Lung (tissue), 12 donors: ENCODE results near the gene CDH4. TPM values are rescaled to one million over a fixed set of nuclear protein-coding genes. Genes with fewer than 3 reads are reported as not detected.

Experiments used
- ATAC-seq: fragments of 200-7000 bp; cut with Tn5 transposase; one replicate; pipeline ENCODE4 v1.9.1; 2020; ENCODE audit warnings: moderate number of reproducible peaks; ENCODE audit not compliant: insufficient read depth, low FRiP score
- DNase-seq, 3 donors: peaks; one replicate each; pipeline ENCODE4 v3.0.0-alpha.2; 2013 to 2017
- H3K27ac ChIP-seq, 2 donors: one replicate each; pipeline ENCODE4 v1.5.1; 2013; ENCODE audit warnings: mild to moderate bottlenecking in 2 of 2, moderate library complexity in 2 of 2, control low read depth in 1 of 2, inconsistent platforms in 1 of 2, low read depth in 1 of 2, low read length in 1 of 2
- H3K27me3 ChIP-seq, 3 donors: one replicate each; pipeline ENCODE4 v1.5.1; 2013; ENCODE audit warnings: low read length in 2 of 3; ENCODE audit not compliant: control insufficient read depth in 3 of 3, insufficient read depth in 3 of 3
- H3K36me3 ChIP-seq, 4 donors: one replicate each; pipeline ENCODE4 v1.5.1; 2013; ENCODE audit warnings: low read length in 4 of 4, mild to moderate bottlenecking in 1 of 4, moderate library complexity in 1 of 4; ENCODE audit not compliant: control insufficient read depth in 4 of 4, insufficient read depth in 4 of 4
- H3K4me1 ChIP-seq, 5 donors: one replicate each; pipeline ENCODE4 v1.5.1; 2013; ENCODE audit warnings: low read length in 5 of 5, mild to moderate bottlenecking in 2 of 5, moderate library complexity in 1 of 5; ENCODE audit not compliant: control insufficient read depth in 5 of 5, insufficient read depth in 5 of 5
- H3K4me3 ChIP-seq: one replicate; pipeline ENCODE4 v1.5.1; 2013; ENCODE audit warnings: mild to moderate bottlenecking, control low read depth, moderate library complexity
- H3K9ac ChIP-seq, 2 donors: one replicate each; pipeline ENCODE4 v1.5.1; 2013; ENCODE audit warnings: low read length in 2 of 2, control low read depth in 1 of 2; ENCODE audit not compliant: insufficient read depth in 1 of 2
- H3K9me3 ChIP-seq, 4 donors: one replicate each; pipeline ENCODE4 v1.5.1; 2013; ENCODE audit warnings: low read length in 3 of 4, mild to moderate bottlenecking in 1 of 4, moderate library complexity in 1 of 4; ENCODE audit not compliant: control insufficient read depth in 4 of 4, insufficient read depth in 3 of 4
- CTCF ChIP-seq: IDR thresholded peaks from 2 replicates; pipeline ENCODE4 v1.5.1; 2012; ENCODE audit warnings: mild to moderate bottlenecking; ENCODE audit errors: control extremely low read depth, extremely low read depth
- WGBS, 2 donors: extraction: QIAGEN DNeasy Blood & Tissue Kit; methylation state at CpG; one replicate each; pipeline ENCODE4 v1.1.7; 2013; 5-methylcytosine and 5-hydroxymethylcytosine counted together
- polyA plus RNA-seq, 2 donors: library from polyadenylated mRNA; stranded (reverse); fragments of 200-250 nt; gene quantifications; one replicate each; pipeline ENCODE4 v1.2.1, GENCODE V29; 2013
- total RNA-seq, 2 donors: library from RNA; depleted of rRNA in 1 of 2; stranded (reverse); fragments of >200 nt in 1 of 2; gene quantifications; one replicate each; pipeline ENCODE4 v1.2.1, GENCODE V29; 2014 to 2021
- donor health status: control.
- donor health status: control.
- donor health status: Bipolar disorder and iron deficiency.
- donor health status: healthy.
- donor health status: DM: yes; HTN: yes; CAD: no.

The CDH4 gene
- total and polyA plus RNA-seq, 4 donors = 0.10 to 2.1 (median 0.34) TPM

GRCh38 chr20:61760321-61760720 is 508.3 kb downstream of the CDH4 start:
- Histone ChIP-seq H3K9ac (no peak overlapping the region), H3K4me1 (no peaks in the 10 kb centered on the region), H3K4me3 (no peak overlapping the region), H3K9me3 (peaks cover 0 to 2% (median 0%) of the 10 kb centered on the region in 4 donors), H3K36me3 (no peaks in the 10 kb centered on the region), H3K27ac (no peak overlapping the region), H3K27me3 (peaks cover 0 to 13% (median 0%) of the 10 kb centered on the region in 3 donors)
- TF ChIP-seq CTCF = no peak
- ATAC-seq = no peak
- DNase-seq = no peak
- WGBS, 2 donors = 77 to 88% methylated on average over 11 of the region's 11 CpGs

- ATAC-seq = no peak
These were observed 508.7 kb downstream of the CDH4 start for GRCh38 chr20:61760731-61761130.

GRCh38 chr20:61761453-61762166 is 509.5 kb downstream of the CDH4 start:
- H3K27me3 ChIP-seq = peaks cover 0 to 13% (median 0%) of the 10 kb centered on the region in 3 donors
- DNase-seq = no peak

More at GRCh38 chr20:61760731-61761130, 508.7 kb downstream of the CDH4 start:
- Histone ChIP-seq H3K27me3 (peaks cover 0 to 13% (median 0%) of the 10 kb centered on the region in 3 donors), H3K27ac (no peak overlapping the region), H3K36me3 (no peaks in the 10 kb centered on the region), H3K9me3 (no peaks in the 10 kb centered on the region), H3K9ac (no peak overlapping the region), H3K4me1 (no peaks in the 10 kb centered on the region), H3K4me3 (no peak overlapping the region)
- no peak for DNase-seq
- whole genome bisulfite sequencing, 2 donors = 73 to 88% methylated on average over 7 of the region's 7 CpGs
- no peak for TF ChIP-seq CTCF

More at GRCh38 chr20:61761453-61762166, 509.5 kb downstream of the CDH4 start:
- H3K27ac ChIP-seq = no peak overlapping the region
- H3K9ac ChIP-seq = no peak overlapping the region
- TF ChIP-seq CTCF = no peak
- no peak overlapping the region for H3K4me3 ChIP-seq
- H3K9me3 ChIP-seq = no peaks in the 10 kb centered on the region
- no peaks in the 10 kb centered on the region for H3K36me3 ChIP-seq
- no peak for ATAC-seq
- H3K4me1 ChIP-seq = no peaks in the 10 kb centered on the region
- WGBS, 2 donors = 82 to 85% methylated on average over 25 of the region's 25 CpGs
